ENCODE results near the gene INPP5B.

INPP5B gene

DNA sequence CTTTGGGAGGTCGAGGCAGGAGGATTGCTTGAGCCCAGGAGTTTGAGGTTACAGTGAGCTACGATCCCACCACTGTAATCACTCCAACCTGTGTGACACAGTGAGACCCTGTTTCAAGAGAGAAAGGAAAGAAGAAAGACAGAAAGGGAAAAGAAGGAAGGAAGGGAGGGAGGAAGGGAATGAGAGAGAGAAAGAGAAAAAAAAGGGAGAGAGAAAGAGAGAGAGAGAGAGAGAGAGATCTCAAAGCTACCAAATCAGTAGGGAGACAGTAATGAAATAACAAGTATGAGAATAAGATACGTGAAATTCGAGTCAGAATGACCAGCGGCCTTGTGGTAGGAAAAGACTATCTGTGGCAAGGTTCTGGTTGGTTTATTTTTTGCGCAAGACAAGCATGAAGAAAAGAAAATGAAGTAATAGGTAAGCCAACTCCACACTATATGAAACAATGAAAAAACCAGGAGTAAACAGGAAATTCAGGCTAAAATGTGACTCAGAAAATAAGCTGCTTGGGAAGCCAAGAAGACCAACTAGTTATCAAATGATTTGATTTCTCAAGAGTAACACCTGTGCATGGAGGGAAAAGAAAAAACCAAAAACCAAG is 96.4 kb downstream of the INPP5B start:
- TF ChIP-seq, protein P1, sequence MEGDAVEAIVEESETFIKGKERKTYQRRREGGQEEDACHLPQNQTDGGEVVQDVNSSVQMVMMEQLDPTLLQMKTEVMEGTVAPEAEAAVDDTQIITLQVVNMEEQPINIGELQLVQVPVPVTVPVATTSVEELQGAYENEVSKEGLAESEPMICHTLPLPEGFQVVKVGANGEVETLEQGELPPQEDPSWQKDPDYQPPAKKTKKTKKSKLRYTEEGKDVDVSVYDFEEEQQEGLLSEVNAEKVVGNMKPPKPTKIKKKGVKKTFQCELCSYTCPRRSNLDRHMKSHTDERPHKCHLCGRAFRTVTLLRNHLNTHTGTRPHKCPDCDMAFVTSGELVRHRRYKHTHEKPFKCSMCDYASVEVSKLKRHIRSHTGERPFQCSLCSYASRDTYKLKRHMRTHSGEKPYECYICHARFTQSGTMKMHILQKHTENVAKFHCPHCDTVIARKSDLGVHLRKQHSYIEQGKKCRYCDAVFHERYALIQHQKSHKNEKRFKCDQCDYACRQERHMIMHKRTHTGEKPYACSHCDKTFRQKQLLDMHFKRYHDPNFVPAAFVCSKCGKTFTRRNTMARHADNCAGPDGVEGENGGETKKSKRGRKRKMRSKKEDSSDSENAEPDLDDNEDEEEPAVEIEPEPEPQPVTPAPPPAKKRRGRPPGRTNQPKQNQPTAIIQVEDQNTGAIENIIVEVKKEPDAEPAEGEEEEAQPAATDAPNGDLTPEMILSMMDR (IDR thresholded peaks at IDR 0.05; ENCODE audit: control insufficient read depth, extremely low read depth, insufficient read depth) = no peak
- DNase-seq (ENCODE audit: low read depth) = no peak
- H3K4me3 ChIP-seq (ENCODE audit: low read depth, low read length) = no peak overlapping the region

DNA sequence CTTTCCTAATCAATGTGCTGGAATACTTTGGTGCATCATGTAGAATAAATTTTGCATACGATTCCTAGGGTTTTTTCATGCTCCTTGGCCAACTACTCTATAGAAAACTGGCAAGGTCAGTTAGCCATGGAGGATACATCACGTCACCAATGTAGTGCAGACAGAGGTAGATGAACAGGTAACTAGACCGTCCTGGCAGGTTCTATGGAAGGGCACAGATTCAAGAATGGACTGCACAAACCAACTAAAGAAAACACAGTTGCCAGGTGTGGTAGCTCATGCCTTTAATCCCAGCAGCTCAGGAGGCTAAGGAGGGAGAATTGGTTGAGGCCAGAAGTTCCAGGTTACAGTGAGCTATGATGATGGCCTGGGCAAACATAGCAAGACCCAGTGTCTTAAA is 97.4 kb downstream of the INPP5B start:
- TF ChIP-seq, protein P1 (IDR thresholded peaks at IDR 0.05; ENCODE audit: control insufficient read depth, extremely low read depth, insufficient read depth) = no peak
- DNase-seq (ENCODE audit: low read depth) = peak; percentile 84
- no peak overlapping the region for H3K4me3 ChIP-seq (ENCODE audit: low read depth, low read length)

DNA sequence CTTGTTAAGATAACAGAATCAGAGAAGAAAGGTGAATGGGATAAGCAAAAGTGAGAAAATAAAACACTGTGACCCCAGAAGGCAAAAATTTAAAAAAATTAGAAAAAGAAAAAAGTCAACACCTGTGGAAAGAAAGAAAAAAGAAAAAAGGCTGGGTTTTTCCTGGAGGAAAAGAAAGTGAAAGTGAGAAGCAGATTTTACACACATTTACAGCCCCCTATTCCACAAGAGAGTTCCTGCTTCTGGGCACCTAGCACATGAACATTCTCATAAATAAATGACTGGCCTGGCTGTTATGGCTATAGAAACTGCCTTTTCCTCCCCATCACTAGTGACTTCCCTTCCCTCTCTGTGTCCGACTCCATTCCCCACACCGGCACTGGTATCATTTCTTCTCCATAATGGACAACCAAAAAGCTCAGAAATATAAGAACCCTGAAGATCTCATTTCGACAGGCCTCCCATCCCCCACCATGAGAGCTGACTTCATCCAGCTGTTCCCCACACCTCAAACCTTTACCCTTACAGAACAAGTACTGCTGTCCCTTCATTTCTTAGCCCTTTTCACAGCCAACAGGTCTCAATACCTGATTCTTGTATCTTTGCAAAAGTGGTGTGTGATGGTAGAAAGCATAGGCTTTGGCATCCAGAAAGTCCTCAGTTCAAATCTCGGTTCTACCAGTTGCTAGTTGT is 100.1 kb downstream of the INPP5B start:
- H3K4me3 ChIP-seq (ENCODE audit: low read depth, low read length) = no peak overlapping the region
- DNase-seq (ENCODE audit: low read depth) = no peak
- TF ChIP-seq, protein P1 (IDR thresholded peaks at IDR 0.05; ENCODE audit: control insufficient read depth, extremely low read depth, insufficient read depth) = no peak

DNA sequence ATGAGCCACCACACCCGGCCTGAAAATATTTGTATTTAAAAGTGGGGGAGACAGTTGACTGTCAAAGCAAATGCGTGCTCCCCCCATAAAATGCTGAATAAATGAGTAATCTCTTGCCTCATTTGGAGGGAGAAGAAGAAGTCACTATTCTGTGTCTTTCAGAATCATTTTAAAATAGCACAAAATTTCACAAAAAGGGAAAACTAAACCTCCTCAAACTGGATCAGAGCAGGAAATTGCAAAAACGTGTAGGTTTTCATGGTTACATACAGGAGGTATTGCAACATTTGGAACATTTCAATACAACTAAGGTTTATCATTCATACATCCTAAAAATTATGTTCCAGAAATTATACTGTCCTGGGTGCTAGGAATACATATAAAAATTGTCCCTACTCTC is 101.1 kb downstream of the INPP5B start:
- no peak overlapping the region for H3K4me3 ChIP-seq (ENCODE audit: low read depth, low read length)
- DNase-seq (ENCODE audit: low read depth) = no peak
- TF ChIP-seq, protein P1 (IDR thresholded peaks at IDR 0.05; ENCODE audit: control insufficient read depth, extremely low read depth, insufficient read depth) = no peak

DNA sequence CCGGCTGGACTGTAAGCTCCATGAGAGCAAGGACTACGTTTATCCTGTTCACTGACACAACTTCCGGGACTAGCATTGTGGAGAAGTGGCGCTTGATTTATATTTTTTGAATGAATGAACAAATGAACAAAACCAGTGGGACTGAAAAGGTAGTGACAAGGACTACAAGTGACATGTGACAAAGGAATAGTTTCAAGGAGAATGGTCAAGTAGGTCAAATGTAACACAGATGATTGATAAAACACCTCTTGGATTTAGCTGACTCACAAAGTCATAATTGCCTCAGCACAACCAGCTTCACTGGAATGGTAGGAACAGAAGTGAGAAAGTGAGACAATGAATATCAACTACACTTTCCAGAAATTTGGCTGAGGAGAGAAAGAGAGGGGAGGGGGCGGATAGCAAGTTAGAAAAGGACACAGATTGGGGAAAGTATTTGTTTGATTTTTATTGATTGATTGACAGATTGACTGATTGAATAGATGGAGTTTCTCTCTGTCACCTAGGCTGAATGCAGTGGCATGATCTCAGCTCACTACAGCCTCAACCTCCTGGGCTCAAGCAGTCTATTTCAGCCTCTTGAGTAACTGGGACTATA is 101.7 kb downstream of the INPP5B start:
- DNase-seq (ENCODE audit: low read depth) = no peak
- TF ChIP-seq, protein P1 (IDR thresholded peaks at IDR 0.05; ENCODE audit: control insufficient read depth, extremely low read depth, insufficient read depth) = no peak
- H3K4me3 ChIP-seq (ENCODE audit: low read depth, low read length) = no peak overlapping the region

DNA sequence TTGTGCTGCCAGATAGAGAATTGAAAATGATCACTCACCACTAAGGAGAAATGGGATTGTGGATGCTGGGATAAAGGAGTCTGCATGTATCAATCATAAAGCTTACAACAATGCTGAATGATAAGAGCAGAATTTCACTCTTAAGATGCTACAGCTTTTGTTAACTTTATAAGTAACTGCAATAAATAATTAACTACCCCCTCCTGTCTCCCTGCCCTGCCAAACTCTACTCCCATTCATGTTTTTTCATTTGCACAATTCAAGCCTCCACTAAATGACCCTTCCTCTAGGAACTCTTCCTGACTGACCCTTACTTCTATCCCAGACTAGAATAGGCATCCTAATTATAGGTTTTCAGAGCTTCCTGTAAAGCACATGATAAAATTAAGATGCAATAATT is 102.3 kb downstream of the INPP5B start:
- H3K4me3 ChIP-seq (ENCODE audit: low read depth, low read length) = no peak overlapping the region
- DNase-seq (ENCODE audit: low read depth) = no peak
- TF ChIP-seq, protein P1 (IDR thresholded peaks at IDR 0.05; ENCODE audit: control insufficient read depth, extremely low read depth, insufficient read depth) = no peak

All from LNCaP clone FGC (cell line).